GM21737 (cell line): Measurements from ENCODE around the gene S100A9.
"Not testable (repeated sequence)": the region's sequence is repeated elsewhere in the genome, so short reads cannot be mapped to it uniquely, and the experiment has no call there.

Source experiments
- ATAC-seq: cut with Tn5 transposase; IDR thresholded peaks from one replicate; pipeline ENCODE4 v1.9.1; 2021; ENCODE audit warnings: mild to moderate bottlenecking, moderate library complexity; ENCODE audit not compliant: unreplicated experiment

Gene S100A9

DNA sequence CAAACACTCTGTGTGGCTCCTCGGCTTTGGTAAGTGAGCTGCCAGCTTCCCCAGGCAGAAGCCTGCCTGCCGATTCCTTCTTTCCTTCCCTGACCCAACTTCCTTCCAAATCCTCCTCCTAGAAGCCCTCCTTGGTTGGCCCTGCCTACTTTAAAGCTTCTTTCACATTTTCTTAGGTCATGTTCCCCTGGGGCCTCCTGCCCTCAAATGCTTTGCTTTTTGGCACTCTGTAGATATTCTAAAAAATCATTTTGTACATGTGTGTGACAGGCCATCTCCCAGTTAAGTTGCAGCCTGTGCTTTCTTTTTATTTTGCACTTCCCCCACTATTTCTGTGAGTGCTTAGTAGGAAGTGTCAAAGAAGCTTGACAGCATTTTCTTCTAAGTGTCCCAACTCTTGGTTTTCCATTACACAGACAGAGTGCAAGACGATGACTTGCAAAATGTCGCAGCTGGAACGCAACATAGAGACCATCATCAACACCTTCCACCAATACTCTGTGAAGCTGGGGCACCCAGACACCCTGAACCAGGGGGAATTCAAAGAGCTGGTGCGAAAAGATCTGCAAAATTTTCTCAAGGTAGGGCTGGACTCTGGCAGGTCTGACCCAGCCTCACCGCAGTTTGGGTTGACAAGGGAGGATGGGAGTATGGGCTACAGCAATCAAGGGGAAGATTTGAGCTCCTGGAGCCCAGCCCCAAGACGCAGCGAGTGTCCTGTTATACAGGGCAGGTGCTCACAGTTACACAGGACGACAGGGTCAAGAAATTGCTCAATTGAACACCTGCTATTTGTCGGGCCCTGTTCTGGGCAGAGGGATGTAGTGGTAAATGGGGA, at the start of gene S100A9:
Gene S100A9, plus strand, starts transcription at position 2 of the 838 bp plus-strand sequence. Its CDS starts 430 bp downstream, at position 432.
- no peak for ATAC-seq

DNA sequence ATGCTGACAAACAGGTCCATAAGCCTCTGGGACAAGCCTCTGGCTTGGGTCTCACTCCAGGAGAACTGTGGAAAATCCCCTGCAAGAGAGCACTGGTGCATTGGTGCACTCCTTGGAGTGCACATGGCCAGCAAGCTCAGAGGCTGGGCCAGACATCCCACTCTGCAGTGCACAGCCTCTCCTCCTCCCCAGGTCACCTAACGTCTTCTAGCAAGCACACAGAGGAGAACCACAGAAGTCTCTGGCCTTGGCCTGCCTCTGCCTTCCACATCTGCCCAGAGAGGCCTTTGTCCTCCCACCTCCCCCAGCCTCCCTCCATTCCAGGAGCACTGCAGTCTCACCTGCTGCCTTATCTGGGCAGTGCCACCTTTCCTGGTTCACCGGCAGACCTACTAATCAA, 49.1 kb upstream of the S100A9 start:
- no peak for ATAC-seq

DNA sequence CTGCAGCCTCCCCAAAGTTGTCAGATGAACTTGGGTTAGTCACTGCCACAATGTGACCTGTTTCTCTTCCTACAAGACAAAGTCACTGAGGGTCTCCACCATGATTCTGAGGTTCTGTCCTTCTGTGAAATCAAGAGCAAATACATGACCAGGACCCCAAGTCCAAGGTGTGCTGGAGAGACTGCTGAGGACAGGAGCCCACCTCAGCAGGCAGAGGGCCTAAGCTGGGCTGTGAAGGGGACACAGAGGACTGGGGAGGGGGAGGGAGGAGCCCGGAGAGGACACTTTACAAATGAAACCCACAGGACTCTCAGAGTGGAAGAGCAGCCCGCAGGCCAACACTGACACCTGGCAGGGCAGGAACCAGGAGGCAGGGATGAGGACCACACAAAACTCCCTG, 48.2 kb upstream of the S100A9 start:
- no peak for ATAC-seq

DNA sequence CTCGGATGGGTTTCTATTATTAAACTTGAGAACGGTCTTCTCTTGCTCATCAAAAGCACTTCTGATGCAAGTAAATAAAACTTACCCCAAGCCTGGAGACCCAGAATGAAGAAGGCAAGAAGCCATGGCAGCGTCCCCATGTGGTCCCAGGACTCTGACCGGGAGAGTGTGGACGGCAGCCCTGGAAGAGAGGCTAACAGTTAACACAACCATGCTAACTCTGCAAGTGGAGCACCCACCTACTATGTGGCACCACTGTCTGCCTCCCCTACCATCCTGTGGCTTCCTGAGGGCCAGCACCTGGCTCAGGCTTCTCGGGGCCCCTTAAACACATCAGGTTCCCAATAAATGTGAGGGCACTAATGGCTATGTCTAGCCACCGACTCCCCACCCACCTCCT, 47.1 kb upstream of the S100A9 start:
- no peak for ATAC-seq

DNA sequence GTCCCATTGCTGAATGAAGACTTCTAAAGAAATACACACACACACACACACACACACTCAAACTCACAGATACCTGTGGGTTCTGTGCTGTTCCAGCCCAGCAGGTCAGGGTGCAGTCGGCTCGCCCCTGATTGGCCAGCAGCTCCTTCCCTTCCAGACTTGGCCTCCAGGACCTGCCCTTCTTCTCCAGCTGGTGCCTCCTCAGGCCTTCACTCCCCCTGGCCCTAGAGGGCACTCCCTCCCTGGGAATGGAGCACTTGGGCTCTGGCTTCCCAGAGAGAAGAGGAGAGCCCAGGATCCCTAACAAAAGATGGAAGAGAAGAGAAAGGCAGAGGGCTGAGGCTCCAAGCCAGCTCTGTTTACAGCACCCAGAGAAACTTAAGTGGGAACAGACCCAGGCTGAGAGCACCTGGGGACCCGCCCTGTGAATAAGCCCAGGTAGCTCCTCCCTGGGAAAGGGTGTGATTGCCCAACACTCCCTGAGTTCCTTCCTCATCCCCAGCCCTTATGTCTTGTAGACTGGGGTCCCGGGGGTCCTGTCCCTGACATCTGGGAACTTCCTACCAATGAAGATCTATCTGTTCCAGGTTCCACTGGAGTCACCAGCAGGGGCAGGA, 45.0 kb upstream of the S100A9 start, which contains the start of gene PGLYRP3:
Gene PGLYRP3, minus strand, starts transcription at position 383 of the 617 bp plus-strand sequence. CDS start 2,287 bp downstream, outside the sequence.
- no peak for ATAC-seq

DNA sequence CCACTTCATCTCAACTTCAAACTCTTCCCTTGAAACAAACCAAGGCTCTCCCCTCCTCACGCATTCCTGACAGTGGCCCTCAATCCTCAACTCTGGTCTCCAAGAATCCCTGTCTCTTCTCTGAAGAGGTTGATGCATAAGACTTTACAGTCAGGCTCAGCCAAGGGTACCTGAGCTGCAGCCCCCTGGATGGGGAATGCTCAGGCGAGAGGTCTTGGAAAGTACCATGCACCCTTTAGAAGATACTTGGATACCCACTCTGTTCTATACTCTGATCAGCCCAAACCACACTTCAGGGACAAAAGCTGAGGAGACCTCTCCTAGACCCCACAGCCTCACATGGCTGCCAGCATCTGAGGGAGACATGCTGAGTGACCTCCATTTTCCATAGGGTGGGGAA, 44.4 kb upstream of the S100A9 start:
- ATAC-seq = no peak

DNA sequence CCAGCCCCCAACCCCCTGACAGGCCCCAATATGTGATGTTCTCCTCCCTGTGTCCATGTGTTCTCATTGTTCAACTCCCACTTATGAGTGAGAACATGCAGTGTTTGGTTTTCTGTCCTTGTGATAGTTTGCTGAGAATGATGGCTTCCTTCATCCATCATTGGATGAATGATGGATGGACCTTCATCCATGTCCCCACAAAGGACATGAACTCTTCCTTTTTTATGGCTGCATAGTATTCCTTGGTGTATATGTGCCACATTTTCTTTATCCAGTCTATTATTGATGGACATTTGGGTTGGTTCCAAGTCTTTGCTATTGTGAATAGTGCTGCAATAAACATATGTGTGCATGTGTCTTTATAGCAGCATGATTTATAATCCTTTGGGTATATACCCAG, 43.3 kb upstream of the S100A9 start:
- ATAC-seq = not testable (repeated sequence)

DNA sequence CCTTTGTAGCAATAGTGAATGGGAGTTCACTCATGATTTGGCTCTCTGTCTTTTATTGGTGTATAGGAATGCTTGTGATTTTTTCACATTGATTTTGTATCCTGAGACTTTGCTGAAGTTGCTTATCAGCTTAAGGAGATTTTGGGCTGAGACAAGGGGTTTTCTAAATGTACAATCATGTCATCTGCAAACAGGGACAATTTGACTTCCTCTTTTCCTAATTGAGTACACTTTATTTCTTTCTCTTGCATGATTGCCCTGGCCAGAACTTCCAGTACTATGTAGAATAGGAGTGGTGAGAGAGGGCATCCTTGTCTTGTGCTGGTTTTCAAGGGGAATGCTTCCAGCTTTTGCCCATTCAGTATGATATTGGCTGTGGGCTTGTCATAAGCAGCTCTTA, 41.6 kb upstream of the S100A9 start:
- ATAC-seq = not testable (repeated sequence)

DNA sequence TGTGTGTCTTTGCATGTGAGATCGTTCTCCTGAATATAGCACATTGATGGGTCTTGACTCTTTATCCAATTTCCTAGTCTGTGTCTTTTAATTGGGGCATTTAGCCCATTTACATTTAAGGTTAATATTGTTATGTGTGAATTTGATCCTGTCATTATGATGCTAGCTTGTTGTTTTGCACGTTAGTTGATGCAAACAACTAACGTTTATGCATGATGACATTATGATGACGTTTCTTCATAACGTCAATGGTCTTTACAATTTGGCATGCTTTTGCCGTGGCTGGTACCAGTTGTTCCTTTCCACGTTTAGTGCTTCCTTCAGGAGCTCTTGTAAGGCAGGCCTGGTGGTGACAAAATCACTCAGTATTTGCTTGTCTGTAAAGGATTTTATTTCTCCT, 39.5 kb upstream of the S100A9 start:
- ATAC-seq = not testable (repeated sequence)

DNA sequence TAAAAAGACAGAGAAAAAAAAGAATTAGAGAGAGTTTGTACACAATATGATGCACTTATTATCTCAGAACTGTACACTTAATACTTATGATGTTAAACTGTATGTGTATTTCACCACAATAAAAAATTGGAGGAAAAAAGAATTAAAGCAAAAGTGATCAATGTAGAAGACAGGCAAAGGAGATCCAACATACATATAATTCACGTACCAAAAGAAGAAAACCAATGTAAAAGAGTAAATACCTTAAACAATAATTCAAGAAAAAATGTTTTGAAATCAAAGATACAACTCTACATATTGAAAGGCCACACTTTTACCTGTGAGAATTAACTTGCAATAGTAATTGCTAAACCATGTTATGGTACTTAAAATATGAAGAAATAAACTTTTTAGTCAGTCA, 35.1 kb upstream of the S100A9 start:
- ATAC-seq = no peak

DNA sequence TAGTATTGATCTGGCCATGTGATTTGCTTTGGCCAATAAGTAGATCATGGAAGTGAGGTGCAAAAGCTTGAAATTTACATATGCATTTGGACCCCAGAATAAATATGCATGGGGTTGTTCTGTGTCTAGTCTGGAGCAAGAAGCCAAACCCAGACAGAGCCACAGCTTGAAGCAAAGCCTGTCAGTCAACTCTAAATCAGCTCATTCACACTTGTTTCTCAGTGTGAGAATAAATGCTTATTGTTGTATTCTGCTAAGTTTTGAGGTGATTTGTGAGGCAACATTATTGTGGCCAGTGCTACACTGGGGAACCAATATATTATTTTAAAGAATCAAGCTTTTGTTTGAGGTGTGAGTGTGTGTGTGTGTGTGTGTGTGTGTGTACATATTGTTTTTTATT, 32.7 kb upstream of the S100A9 start:
- ATAC-seq = no peak

DNA sequence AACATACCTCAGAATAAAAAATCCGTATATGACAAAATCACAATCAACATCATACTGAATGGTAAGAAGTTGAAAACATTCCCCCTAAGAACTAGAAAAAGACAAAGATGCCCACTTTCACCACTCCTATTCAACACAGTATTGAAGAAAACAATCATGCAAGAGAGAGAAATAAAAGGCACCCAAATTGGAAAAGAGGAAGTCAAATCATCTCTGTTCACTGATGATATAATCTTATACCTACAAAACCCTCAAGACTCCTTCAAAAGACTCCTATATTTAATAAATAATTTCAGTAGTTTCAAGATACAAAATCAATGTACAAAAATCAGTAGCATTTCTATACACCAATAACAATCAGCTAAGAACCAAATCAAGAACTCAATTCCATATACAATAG, 23.8 kb upstream of the S100A9 start:
- no peak for ATAC-seq

DNA sequence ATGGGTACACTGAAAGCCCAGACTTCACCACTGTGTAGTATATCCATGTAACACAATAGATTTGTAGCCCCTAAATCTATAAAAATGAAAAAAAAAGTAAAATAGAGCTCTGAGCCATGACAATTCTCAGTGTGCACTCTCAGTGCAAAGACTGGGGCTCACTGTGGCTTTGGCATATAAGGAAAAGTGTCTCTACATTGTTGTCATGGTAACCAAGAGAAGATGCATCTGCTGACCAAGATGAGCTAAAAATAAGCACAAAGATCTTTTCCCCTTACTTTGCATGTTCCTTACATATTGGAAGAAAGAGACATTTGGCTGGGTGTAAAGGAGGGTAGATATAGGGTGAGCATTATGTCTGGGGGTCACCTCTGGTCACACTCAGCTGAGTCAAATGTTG, 21.0 kb upstream of the S100A9 start:
- ATAC-seq = no peak

DNA sequence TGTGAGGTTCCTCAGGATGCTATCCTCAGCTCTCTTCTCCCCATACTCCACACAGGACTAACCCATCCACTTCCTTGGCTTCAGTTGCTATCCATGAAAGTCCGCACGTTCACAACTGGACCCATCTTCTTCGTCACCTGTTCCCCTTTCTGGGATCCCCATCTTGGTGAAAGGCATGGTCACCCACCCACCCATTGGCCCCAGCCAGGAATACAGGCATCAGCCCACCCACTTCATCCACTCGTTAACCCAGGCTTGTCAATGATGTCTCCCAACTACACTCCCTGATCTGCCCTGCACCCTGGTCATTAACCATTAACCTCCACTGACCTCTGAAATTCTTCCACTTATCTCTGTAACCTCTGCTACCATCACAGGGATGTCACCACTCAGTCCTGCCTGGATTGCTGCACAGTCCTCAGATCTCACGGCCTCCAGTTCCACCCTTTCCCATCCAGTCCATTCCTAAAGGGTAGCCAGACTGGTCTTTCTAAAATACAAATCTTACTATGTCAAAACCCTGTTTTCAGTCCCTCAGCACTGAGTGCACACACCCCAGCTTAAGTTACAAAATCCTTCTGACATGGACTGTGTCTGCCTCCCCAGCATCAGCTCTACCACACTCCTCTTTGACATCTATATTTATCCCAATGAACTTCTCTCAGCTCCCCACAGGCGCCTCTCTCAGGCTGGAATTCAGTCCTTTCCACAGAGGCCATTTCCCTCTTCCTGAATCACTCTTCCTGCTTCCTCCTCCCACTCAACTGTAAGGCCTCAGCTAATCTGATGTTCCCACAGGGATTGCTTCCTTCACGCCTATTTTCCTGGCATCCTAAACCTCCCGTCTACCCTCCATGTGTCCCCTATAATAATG, 19.4 kb upstream of the S100A9 start:
- no peak for ATAC-seq

DNA sequence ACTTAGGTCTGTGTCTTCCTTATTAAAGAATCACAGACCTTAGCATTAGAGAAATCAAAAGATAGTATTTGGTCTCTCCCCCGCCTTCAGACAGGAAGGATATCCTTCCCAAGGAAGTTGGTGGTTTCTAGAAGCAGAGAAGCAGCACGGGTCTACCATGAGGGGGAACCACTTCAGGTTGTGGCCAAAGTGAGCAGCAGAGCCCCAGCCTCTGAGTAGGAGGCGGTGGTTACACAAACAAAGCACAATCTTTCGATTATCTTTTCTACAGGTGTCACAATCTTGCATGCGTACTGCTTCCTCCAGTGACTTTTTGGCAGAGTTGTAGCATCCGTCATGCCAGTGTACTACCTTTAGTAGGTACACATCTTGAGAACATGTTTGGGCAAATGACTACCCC, 17.9 kb upstream of the S100A9 start:
- no peak for ATAC-seq

DNA sequence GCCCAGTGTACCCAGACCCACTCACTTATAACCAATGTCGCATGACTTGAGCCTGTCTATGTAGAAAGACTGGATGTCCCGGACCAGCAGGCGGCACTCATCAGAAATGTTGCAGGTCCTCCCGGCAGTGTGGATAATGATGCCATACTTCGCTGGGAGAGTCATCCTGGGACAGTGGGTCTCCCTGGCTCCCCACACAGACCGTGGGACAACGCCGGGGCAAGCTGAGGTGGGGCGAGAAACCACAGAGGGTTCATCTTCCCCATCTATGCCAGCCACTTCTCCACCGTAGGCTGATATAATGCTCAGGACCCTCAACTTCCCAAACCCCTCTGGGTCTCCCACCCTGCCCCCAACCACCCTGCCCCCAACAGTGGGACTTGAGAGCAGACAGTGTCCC, 17.3 kb upstream of the S100A9 start:
- no peak for ATAC-seq

DNA sequence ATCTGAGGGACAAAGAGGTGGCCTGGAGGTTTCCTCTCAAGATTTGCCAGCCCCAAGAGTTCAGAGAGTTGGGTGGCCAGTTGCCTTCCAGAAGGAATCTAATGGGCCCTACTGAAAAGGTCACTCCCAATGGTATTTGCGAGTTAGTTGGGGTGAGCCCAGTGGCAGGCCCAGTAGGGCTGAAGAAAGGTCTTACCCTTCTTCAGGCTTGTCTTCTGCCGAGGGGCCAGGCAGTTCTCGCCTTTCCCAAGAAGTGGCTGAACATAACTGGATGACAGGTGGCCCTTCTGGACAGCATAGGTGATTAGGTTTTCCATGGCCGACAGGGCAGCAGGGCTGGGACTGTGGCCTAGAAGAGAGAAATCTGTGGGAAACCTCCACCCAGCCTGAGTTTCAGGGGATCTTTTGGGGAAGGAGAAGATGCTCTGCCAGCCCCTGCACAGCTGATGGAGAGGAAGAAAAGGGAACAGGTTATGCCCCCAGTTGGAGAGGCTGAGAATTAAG, 16.2 kb upstream of the S100A9 start:
- ATAC-seq = no peak

DNA sequence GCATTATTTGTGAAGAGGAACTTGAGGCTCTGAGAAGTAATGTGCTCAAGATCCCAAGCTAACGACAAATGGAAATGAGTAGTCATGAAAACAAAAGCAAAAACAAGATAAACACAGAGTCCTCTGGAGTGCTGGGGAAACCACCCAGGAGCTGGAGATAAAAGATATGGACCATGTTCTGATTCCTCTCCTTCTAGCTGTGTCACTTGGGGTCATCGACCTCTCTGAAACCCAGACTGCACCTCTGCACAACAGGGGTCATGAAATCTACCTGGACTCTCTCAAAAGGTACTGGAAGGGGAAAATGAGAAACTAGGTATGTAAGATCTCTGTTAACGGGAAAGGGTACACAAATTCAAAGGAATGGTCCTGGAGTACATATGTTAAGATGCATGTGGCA, 15.5 kb upstream of the S100A9 start:
- ATAC-seq = no peak

DNA sequence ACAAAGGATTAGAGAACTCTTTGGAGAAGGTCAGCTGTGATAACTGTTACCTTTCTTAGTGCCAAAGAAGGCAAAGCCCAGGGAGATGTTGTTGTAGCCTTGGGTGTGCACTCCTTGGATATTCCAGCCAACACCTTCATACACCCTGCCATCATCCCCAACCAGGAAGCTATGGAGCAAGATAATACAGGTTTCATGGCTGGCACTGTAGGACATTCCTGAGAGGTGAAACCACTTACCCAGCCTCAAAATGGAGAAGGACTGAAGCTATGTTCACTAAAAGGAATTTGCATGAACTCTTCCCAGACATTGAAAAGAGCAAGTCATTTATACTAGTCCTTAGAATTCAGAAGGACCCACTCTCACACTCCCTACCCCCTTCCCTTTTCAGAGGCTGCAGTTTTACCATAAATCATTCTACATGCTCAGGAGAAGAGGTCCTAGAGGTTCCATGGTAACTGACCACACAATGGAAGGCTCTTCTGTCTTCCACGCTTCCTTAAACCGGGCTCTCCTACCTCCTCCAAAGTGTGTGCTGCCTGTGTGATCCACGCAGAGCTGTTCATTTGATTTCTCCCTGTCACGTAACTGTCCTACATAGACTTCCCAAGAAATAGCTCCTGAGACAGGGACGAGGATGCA, 14.5 kb upstream of the S100A9 start:
- ATAC-seq = no peak

DNA sequence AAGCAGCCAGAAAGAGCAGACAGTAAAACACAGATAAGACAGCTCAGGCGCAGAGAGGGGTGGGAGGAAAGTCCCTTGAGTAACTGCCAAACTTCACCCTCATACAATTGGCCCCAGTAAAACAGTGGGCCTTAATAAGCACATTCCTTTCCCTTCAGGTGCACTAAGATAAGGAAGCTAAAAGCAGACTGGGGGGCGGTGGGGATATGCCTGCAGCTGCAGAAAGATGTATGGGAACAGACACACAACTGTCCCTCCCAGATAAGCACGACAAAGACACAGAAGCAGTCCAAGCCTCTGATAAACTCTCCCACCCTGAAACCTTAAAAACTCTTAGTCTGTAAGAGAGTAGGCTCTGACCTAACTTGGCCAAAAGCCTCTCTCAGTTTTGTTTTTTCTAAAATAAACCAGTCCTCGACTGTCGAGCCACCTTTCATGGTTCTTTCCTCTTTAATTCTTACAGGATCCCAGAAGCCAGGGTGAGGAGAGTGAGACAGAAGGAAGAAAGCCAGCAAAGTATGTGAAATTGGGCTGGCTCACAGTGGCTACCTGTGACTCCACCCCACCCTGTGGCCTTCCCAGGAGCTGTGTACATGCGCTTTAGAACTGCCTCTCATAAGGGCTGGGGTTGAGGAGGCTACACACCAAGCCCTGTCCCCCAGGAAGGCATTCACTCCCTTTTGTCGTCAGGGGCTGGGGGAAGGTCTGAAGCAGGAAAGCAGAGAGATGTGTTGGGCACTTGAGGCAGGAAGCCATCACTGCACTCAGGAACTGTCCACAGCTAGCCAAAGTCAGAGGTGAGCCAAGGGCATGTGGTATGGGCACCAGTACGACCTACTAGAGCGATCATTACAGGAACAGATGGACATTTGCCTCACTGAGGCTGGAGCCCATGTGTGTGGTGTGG, 13.6 kb upstream of the S100A9 start:
- ATAC-seq = no peak
